ENCODE data around the gene PLIN5. TPM values are rescaled to one million over a fixed set of nuclear protein-coding genes. Genes with fewer than 3 reads are reported as not detected.
A peak's percentile ranks its signal among the peaks of the same experiment; 100 is the strongest.

The PLIN5 gene
- total RNA-seq, 1 donor from 2014 or later: 17.2 TPM

GRCh38 chr19:4506449-4507149 is 28.4 kb downstream of the PLIN5 start:
- no peaks in the 10 kb centered on the region for H3K9me3 ChIP-seq
- no peak overlapping the region for H3K4me3 ChIP-seq
- H3K27ac ChIP-seq: no peak overlapping the region
- ATAC-seq (no peak), DNase-seq (no peak)
- intact Hi-C loops (cut with DNase I): no loop called here
- no peaks in the 10 kb centered on the region for H3K4me1 ChIP-seq
- peaks cover 8% of the 10 kb centered on the region for H3K36me3 ChIP-seq
- no peak for TF ChIP-seq CTCF (IDR thresholded peaks at IDR 0.05)
- no peaks in the 10 kb centered on the region for H3K27me3 ChIP-seq

- H3K36me3 ChIP-seq: peaks cover 16% of the 10 kb centered on the region
- H3K4me1 ChIP-seq: no peaks in the 10 kb centered on the region
- H3K27me3 ChIP-seq: no peaks in the 10 kb centered on the region
- ATAC-seq (no peak), DNase-seq (no peak)
- no peak for TF ChIP-seq CTCF (IDR thresholded peaks at IDR 0.05)
- H3K27ac ChIP-seq: no peak overlapping the region
- no peak overlapping the region for H3K4me3 ChIP-seq
- intact Hi-C loops (cut with DNase I): no loop called here
- no peaks in the 10 kb centered on the region for H3K9me3 ChIP-seq
Observed at GRCh38 chr19:4505570-4506448, 29.2 kb downstream of the PLIN5 start.

- Histone ChIP-seq H3K4me3 (no peak overlapping the region), H3K4me1 (no peaks in the 10 kb centered on the region), H3K9me3 (no peaks in the 10 kb centered on the region), H3K27me3 (no peaks in the 10 kb centered on the region), H3K27ac (no peak overlapping the region), H3K36me3 (peaks cover 19% of the 10 kb centered on the region)
- DNase-seq (no peak), ATAC-seq (peak; percentile 56)
- no peak for TF ChIP-seq CTCF (IDR thresholded peaks at IDR 0.05)
- intact Hi-C loops (cut with DNase I): no loop called here
Observed at GRCh38 chr19:4504891-4505569, 30.0 kb downstream of the PLIN5 start.

- no peaks in the 10 kb centered on the region for H3K4me1 ChIP-seq
- TF ChIP-seq CTCF (IDR thresholded peaks at IDR 0.05): no peak
- no peaks in the 10 kb centered on the region for H3K9me3 ChIP-seq
- no peak overlapping the region for H3K4me3 ChIP-seq
- no peaks in the 10 kb centered on the region for H3K27me3 ChIP-seq
- no peak for DNase-seq
- intact Hi-C loops (cut with DNase I): no loop called here
- no peak for ATAC-seq
- peaks cover 19% of the 10 kb centered on the region for H3K36me3 ChIP-seq
- H3K27ac ChIP-seq: no peak overlapping the region
Observed at GRCh38 chr19:4504297-4504701, 30.7 kb downstream of the PLIN5 start.

- no peaks in the 10 kb centered on the region for H3K9me3 ChIP-seq
- DNase-seq: no peak
- intact Hi-C loops (cut with DNase I): no loop called here
- H3K27ac ChIP-seq: no peak overlapping the region
- TF ChIP-seq CTCF (IDR thresholded peaks at IDR 0.05): no peak
- no peaks in the 10 kb centered on the region for H3K27me3 ChIP-seq
- H3K36me3 ChIP-seq: peaks cover 22% of the 10 kb centered on the region
- H3K4me1 ChIP-seq: no peaks in the 10 kb centered on the region
- no peak for ATAC-seq
- no peak overlapping the region for H3K4me3 ChIP-seq
Observed at GRCh38 chr19:4503825-4504170, 31.2 kb downstream of the PLIN5 start.
